Astrocyte (in vitro differentiated cells and primary cell): ENCODE results near the gene ADD1.

Experiments used
- CTCF ChIP-seq: IDR thresholded peaks from 2 replicates; pipeline ENCODE4 v1.5.1; 2011; ENCODE audit warnings: low read depth, mild to moderate bottlenecking, inconsistent platforms, low read length, moderate library complexity; ENCODE audit not compliant: insufficient read depth
- EZH2 ChIP-seq: IDR thresholded peaks from 2 replicates; pipeline ENCODE4 v1.6.1; 2012; ENCODE audit warnings: mild to moderate bottlenecking, low read length, inconsistent platforms; ENCODE audit not compliant: insufficient read depth

GRCh38 chr4:2829933-2830451 lies 13.7 kb upstream of the ADD1 start:
- TF ChIP-seq CTCF (no peak), EZH2 (no peak)
